OCI-M2 (cell line): ENCODE measurements around the gene ANKRD52.
"Not testable (repeated sequence)": the region's sequence is repeated elsewhere in the genome, so short reads cannot be mapped to it uniquely, and the experiment has no call there.

Experiments
- DNase-seq: peaks from one replicate; lab custom pipeline; 2025; ENCODE audit not compliant: unreplicated experiment; lab: John Stamatoyannopoulos, UW

Gene ANKRD52

GRCh38 chr12:56274299-56274698, 16.1 kb upstream of the ANKRD52 start:
- no peak for DNase-seq

GRCh38 chr12:56272468-56272867, 14.3 kb upstream of the ANKRD52 start:
- not testable (repeated sequence) for DNase-seq

DNA sequence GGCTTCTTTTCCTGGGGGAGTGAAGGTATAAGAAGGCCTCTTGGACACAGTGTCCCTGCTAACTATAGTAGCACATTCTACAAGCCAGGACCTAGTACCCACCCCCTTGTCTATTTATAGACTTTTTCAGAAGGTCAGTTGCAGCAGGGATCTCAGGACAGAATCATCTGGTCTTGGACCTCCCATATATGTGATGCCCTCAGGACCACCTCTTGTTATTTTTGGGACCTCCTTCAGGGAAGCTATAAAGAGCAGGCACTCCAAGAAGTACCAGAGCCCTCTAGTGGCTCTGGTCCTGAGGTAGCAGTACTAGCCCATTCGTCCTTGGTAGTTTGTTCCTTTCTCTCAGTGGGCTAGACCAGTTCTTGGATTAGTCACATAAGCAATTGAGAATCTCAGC, 12.8 kb upstream of the ANKRD52 start:
- DNase-seq: no peak

DNA sequence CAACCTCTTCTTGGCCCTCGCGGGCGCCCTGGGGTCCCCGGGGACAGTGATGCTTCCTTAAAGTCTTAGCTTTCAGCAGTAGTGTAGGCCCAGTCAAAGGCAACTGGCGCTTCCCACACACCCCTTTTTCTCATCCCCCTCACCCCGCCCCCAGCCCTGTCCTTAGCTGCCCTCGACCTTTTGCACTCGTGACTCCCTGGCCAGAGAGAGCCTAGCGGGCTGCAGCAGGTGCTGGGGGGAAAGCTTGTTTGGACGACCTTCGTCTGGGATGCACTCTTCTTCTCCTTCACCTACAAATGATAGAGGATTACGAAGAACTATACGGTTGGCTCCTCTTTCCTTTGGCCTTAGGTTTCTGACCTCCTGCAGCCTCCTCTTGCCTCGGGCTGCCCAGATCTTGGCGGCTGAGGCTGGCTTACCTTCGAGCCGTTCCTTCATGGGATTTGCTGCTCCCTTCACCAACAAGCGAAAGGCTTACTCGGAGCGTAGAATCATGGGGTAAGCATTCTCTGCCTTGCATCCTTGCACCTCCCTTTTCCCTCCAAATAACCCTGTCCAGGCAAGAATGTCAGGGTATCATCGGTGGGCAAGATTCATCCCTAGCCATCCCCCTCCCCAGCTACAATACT, 9.4 kb upstream of the ANKRD52 start:
- no peak for DNase-seq

DNA sequence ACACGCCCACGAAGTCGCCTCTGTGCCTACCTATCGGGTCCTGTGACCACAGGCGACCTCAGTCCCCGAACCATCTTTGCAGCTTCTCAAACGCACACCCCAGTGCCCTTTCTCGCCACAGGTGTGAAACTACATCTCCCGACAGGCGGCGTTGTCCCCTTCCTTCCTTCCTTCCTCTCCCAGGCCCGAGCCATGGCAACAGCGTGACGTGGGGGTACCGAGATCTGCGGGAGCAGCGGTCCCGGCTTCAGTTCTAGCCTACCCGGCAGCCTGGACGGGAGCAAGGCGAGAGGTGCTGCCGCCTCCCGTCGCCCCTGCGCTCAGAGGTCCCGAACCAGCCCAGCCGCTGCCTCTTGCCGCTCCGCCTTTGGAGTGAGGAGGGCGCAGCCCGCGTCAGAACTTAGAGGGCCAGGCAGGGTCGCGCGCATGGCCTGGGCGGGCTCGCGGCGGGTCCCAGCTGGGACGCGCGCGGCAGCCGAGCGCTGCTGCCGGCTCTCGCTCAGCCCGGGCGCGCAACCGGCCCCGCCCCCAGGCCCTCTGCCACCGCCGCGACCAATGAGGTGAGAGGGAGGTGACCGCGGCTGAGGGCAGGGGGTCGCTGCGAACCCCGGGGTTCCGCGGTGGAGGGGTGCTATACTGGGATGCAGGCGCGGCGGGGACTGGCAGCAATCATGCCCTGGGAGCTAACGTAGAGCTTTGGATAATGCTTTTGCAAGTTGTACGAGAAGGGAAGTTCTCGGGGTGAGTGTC, 8.7 kb upstream of the ANKRD52 start, which contains the start of gene COQ10A:
Gene COQ10A, plus strand, starts transcription at position 250 of the 750 bp plus-strand sequence. Its CDS starts 177 bp downstream, at position 427.
- DNase-seq: peak; percentile 51

- DNase-seq: not testable (repeated sequence)
These were observed 8.0 kb upstream of the ANKRD52 start for GRCh38 chr12:56266068-56266692.

DNA sequence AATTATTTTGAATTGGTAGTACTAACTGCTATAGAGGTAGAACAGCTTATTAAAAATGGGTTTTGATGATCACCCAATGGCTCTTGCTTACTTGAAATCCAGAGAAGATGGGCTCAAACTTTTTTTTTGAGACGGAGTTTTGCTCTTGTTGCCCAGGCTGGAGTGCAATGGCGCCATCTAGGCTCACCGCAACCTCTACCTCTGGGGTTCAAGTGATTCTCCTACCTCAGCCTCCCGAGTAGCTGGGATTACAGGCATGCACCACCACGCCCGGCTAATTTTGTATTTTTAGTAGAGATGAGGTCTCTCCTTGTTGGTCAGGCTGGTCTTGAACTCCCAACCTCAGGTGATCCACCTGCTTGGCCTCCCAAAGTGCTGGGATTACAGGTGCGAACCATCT, 4.8 kb upstream of the ANKRD52 start:
- not testable (repeated sequence) for DNase-seq

DNA sequence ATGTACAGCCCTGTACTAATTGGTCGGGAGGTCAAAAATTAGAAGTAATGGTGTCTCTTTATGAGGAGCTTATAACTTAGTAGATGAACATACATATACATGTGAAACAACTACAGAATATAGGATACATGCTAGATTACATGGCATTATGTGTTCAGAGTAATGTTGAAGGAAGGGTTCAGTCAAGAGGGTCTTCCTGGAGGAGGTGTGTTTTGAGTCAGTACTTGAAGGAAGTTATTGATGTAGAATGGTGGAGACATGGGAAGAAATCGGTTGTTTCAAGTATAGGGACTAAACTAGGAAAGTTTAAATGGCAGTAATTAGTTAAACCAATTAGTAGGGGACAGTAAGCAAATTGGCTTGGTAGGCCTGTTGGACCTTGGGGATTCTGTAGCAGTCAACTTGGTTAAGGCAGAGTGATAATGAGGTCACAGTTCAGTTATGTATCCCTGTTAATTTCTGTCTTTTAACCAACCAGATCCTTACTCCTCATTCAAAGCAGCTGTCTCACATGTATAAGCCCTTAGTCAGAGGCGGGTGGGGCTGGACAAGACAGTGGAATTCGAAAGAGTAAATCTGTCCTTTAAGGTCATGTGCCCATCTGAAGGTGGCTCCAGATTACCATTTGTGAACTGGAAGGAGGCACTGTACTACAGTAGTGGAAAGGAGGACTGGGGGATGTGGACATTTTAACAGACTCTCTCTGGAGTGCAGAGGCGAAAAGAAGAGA, 3.5 kb upstream of the ANKRD52 start:
- DNase-seq: no peak

DNA sequence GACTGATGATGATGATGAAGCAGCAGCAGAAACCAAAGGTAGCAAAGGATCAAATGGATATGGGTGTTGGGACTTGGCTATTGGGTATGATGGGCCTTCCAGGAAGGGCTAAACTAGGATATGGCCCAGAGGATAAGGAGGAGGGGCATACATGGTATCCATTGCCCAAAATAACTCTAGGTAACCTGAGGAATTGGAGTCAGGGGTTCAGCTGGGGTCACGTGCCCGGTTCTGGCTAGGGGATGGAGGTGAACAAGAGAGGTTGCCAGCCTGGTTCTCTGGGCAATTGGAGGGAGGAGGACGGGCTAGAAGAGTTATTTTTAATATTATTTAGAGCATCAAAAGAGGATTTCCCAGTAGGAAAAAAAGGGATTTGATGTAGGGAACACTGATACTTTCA, 2.7 kb upstream of the ANKRD52 start:
- DNase-seq: no peak

GRCh38 chr12:56260380-56260779, 2.2 kb upstream of the ANKRD52 start:
- no peak for DNase-seq

DNA sequence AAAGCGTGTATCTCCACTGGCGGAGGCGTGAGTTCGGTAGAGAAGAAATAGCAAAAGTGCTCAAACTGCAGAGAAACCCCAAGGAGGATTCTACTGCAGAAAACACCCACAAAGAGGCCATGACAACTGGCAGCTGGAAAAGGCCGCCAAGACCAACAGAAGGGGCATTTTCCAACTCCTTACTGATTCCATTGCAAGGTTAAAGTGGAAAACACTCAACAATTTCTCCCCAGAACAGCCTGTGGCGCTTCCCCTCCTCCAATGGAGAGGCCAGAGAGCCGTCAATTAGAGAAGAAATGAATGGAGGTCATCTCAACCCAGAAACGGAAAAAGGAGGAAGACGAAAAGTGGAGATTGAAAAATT, 618 bp upstream of the ANKRD52 start:
- no peak for DNase-seq

GRCh38 chr12:56257491-56258067, 605 bp downstream of the ANKRD52 start:
- no peak for DNase-seq

- no peak for DNase-seq
These were observed 1.1 kb downstream of the ANKRD52 start for GRCh38 chr12:56257071-56257470.

DNA sequence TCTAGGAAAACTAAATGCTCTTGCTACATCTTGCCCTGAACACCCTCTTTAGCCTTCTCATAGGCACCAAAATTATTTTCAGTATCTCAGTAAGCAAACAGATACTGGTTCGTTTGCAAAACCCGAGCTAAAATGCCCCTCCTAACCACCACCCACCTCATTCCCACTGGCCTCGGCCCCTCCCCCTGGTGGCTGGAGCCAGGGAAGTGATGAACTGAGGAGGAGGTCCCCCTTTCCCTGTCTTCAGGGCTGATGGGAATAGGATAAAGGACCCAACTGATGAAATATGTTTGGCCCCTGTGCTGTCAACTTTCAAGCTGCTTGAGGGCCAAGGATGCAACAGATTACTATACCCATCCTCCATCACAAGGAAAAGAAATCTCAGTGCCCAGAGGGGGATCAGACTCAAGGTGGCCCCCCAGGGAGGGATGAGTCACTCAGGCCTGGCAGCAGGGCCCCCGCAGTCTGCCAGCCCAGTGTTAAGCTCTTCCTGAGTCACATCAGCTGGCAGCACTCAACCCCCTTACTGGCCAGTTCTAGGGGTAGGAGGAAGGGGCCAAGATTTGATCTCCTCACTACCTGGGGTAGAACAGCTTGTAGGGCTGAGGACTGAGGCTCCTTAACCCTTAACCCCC, 1.7 kb downstream of the ANKRD52 start:
- DNase-seq: no peak

DNA sequence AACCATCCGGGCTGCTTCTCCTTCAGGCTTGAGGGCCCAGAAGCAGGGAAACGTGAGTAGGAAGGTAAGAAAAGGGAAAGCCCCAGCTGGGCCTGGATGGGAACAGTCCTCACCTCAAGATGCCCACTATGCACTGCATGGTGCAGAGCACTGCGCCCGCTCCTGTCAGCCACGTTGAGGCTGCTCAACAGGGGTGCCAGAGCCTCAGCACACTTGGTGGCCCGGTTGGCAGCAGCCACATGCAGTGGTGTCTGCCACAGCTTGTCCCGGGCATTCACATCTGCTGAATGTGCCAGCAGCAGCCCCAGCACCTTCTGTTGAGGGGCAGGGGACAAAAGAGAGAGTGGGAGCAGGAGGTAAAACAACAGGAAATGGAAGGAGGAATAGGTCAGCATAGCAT, 2.5 kb downstream of the ANKRD52 start:
- DNase-seq: no peak

- DNase-seq: no peak
These were observed 5.1 kb downstream of the ANKRD52 start for GRCh38 chr12:56253091-56253490.

- no peak for DNase-seq
These were observed 5.5 kb downstream of the ANKRD52 start for GRCh38 chr12:56252649-56253048.

- DNase-seq: no peak
These were observed 9.5 kb downstream of the ANKRD52 start for GRCh38 chr12:56248711-56249110.

DNA sequence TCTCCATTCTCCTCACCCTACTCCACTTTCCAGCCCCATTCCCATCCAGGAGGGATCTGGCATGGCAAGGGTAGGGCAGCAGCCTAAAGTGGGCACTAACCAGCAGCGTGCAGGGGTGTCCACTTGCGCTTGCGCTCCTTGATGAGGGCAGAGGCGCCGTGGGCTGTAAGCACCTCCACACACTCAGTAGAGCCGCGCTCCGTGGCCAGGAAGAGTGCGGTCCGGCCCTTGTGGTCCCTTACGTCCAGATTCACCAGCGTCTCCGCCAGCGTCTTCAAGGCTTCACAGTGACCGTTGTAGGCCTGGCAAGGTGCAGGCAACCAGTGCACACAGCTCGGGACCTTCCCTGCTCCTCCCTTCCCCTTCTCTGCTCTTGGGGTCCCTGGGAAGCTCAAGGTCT, 10.3 kb downstream of the ANKRD52 start:
- no peak for DNase-seq

GRCh38 chr12:56244494-56244893, 13.7 kb downstream of the ANKRD52 start:
- DNase-seq: no peak

DNA sequence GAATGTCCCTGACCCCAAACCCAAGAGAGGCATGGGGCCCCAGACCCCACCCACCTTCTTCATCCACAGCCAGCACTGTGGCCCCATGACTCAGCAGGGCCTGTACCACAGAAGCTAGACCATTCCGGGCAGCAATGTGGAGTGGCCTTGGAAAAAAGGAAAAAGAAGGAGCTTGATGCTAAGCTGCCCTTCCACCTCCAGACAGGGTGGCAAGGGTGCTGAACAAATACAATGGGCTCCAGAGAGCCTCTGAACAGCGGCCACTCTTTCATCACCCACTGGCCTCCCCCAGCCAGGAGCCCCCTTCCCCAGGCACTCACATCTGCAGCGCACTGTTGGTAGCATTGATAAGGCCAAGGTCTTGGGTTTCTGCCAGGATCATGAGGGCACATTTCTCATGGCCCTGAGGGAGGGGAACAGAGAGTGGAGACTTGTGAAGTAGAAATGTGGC, 14.4 kb downstream of the ANKRD52 start:
- DNase-seq: no peak
